Measurements from ENCODE around the gene DGCR8.

Gene DGCR8

GRCh38 chr22:20133930-20134549 lies 54.0 kb downstream of the DGCR8 start:
- no peak for TF ChIP-seq CTCF (IDR thresholded peaks at IDR 0.05; ENCODE audit: borderline replicate concordance, insufficient read depth, low read depth, low read length)

GRCh38 chr22:20135265-20135664 lies 55.2 kb downstream of the DGCR8 start:
- no peak overlapping the region for H3K4me3 ChIP-seq (ENCODE audit: low read depth, low read length)
- no peak for TF ChIP-seq CTCF (IDR thresholded peaks at IDR 0.05; ENCODE audit: borderline replicate concordance, insufficient read depth, low read depth, low read length)

More at GRCh38 chr22:20133930-20134549, 54.0 kb downstream of the DGCR8 start:
- no peak overlapping the region for H3K4me3 ChIP-seq (ENCODE audit: low read depth, low read length)

GRCh38 chr22:20135806-20136602 lies 56.0 kb downstream of the DGCR8 start:
- TF ChIP-seq CTCF (IDR thresholded peaks at IDR 0.05; ENCODE audit: borderline replicate concordance, insufficient read depth, low read depth, low read length), result no peak
- no peak overlapping the region for H3K4me3 ChIP-seq (ENCODE audit: low read depth, low read length)

- no peak overlapping the region for H3K4me3 ChIP-seq (ENCODE audit: low read depth, low read length)
- TF ChIP-seq CTCF (IDR thresholded peaks at IDR 0.05; ENCODE audit: borderline replicate concordance, insufficient read depth, low read depth, low read length), result no peak
Measured at GRCh38 chr22:20136603-20136873, 56.5 kb downstream of the DGCR8 start.

GRCh38 chr22:20137113-20137512 lies 57.1 kb downstream of the DGCR8 start:
- no peak for TF ChIP-seq CTCF (IDR thresholded peaks at IDR 0.05; ENCODE audit: borderline replicate concordance, insufficient read depth, low read depth, low read length)
- H3K4me3 ChIP-seq (ENCODE audit: low read depth, low read length), result no peak overlapping the region

GRCh38 chr22:20137671-20138416 lies 57.8 kb downstream of the DGCR8 start:
- no peak overlapping the region for H3K4me3 ChIP-seq (ENCODE audit: low read depth, low read length)
- no peak for TF ChIP-seq CTCF (IDR thresholded peaks at IDR 0.05; ENCODE audit: borderline replicate concordance, insufficient read depth, low read depth, low read length)

All from GM12875 (cell line).